Thyroid gland (tissue), 4 donors: ENCODE results near the gene S100A6.
A peak's percentile ranks its signal among the peaks of the same experiment; 100 is the strongest.

Source experiments
- CTCF ChIP-seq, 6 experiments: fragments of 200-600 bp in 3 of 6; fragments of 450-650 bp in 3 of 6; sonication (generic) in 3 of 6; IDR thresholded peaks; one replicate each; pipeline ENCODE4 v1.5.1; 2016 to 2019; ENCODE audit warnings: antibody characterized with exemption in 6 of 6, mild to moderate bottlenecking in 2 of 6, inconsistent platforms in 1 of 6, moderate library complexity in 1 of 6
- POLR2A ChIP-seq, 2 donors: fragments of 450-650 bp; IDR thresholded peaks; one replicate each; pipeline ENCODE4 v1.6.1; 2017; ENCODE audit warnings: antibody characterized with exemption in 2 of 2, mild to moderate bottlenecking in 2 of 2, moderate library complexity in 1 of 2

GRCh38 chr1:153565529-153566374, 30.0 kb upstream of the S100A6 start, which contains the start of gene S100A2:
- TF ChIP-seq CTCF (IDR thresholded peaks at IDR 0.05) (no peak), POLR2A (IDR thresholded peaks at IDR 0.05) (peak in 1 of 2 donors; percentile 51)
